Amniotic epithelial cell (primary cell): ENCODE results near the gene LDLRAD4.
"Not testable (repeated sequence)": the region's sequence is repeated elsewhere in the genome, so short reads cannot be mapped to it uniquely, and the experiment has no call there.

ENCODE experiments used
- DNase-seq: peaks from one replicate; pipeline ENCODE4 v3.0.0-alpha.2; 2010; ENCODE audit warnings: low read depth

LDLRAD4 gene

DNA sequence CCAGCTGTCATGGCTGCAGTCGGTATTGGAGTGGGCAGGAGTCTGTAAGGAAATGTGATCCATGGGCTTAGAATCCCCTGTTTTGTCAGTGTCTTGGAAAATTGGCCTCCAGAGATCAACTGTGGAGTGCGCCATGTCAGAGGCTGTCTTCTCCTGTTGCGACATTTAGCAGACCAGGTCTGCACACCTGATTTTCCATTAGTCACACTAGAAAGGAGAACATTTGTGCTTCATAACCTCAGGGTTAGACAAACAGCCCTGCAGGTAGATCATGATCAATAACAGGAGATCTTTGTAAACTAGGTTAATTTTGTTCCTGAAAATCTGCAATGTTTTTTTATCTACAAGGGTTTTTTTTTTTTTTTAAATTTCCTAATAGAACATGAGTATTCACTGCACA, 28.0 kb downstream of the LDLRAD4 start:
- DNase-seq, result no peak

DNA sequence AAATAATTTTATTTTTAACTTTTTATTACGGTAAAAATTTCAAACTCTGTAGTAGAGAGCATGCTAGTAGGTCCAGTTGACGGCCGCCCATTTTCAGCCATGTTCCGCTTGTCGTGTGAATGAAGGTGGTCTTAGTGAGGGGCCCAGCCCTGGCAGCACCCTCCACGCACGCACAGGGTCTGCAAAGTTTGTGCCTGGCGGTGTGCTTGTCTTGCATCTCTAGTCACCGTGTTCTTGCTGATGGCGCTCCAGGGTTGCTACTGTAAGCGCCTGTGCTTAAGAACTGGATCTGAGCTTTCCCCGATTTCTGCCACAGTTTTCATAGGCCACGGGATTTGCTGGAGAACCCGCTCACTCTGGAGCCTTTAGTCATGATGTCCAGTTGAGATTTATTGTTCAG, 28.9 kb downstream of the LDLRAD4 start:
- no peak for DNase-seq

- DNase-seq, result no peak
These were observed 34.3 kb downstream of the LDLRAD4 start for GRCh38 chr18:13252686-13253410.

GRCh38 chr18:13253786-13254688, 35.5 kb downstream of the LDLRAD4 start:
- no peak for DNase-seq

- DNase-seq, result no peak
These were observed 36.7 kb downstream of the LDLRAD4 start for GRCh38 chr18:13254971-13255927.

- DNase-seq, result no peak
These were observed 38.1 kb downstream of the LDLRAD4 start for GRCh38 chr18:13256444-13257305.

DNA sequence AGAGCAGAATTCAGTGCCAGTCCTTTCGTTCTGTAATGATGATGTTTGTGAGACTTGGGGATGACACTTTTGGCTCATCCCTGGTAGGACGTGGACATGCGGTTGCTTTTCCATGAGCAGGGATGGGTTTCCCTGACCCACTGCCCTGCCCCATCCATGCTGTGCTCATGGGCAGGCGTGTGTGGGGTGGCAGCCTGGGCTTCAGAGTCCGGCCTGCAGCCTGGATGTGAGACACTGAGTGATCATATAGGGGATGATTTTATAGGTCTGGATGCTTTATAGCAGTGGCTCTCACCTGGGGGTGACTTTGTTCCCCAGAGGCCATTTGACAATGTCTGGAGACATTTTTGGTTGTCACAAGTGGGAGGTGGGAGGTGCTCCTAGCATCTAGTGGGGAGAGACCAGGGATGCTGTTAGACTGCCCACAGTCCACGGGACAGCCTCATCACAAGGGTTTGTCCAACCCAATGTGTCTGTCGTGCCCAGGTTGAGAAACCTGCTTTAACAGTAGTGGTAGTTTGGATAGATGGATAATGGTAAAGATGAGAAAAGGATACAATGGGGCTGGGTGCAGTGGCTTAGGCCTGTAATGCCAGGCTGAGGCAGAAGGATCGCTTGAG, 38.9 kb downstream of the LDLRAD4 start:
- DNase-seq, result no peak

DNA sequence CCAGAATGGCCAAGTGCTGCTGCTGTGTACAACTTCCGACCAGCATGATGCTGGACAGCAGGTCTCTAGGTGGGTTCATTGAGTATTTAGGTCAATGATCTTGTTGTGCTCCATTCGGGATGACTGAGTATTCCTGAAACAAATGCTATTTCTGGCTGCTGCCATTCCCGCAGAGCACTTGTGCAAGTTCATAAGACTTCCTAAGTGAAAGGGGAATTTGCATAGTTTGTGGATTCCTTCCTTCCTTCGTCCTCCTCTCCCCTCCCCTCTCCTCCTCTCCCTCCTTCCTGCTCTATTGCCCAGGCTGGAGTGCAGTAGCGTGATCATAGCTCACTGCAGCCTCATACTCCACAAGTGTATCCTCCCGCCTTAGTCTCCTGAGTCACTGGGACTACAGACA, 40.4 kb downstream of the LDLRAD4 start:
- no peak for DNase-seq

- no peak for DNase-seq
These were observed 41.1 kb downstream of the LDLRAD4 start for GRCh38 chr18:13259701-13260100.

DNA sequence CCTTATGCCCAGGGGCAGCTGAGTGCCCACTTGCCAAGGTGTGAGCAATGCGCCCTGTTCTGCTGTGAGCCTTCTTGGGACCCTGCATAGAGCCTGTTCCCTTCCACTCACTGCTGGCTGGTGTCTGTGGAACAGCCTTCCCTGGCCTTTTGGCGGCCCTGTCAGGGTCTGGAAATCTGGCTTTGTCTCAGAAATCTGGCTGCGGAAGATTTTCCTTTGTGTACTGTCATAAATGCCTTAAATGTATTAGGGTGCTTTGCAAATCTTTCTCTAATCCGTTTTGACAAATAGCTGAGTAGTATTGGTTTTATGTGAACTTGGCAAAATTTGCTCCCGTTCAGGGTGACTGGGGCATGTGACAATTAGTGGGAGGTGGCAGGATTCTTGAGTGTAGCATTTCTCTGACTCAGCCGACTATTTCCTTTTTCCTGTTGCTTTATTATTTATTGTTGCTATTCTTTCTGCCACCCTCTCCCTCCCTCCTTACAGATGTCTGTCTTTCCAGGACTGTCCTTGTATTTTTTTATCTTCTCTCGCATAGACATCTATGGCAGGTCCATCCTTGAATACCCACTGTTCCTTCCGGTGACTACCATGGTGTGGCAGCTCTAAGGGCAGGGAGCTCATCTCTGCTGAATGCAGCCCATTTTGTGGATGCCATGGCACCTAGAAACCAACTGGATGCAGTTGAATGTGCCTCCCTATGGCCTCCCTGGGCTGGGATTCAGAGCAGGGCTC, 41.8 kb downstream of the LDLRAD4 start:
- DNase-seq, result no peak

- no peak for DNase-seq
These were observed 42.5 kb downstream of the LDLRAD4 start for GRCh38 chr18:13260935-13261640.

DNA sequence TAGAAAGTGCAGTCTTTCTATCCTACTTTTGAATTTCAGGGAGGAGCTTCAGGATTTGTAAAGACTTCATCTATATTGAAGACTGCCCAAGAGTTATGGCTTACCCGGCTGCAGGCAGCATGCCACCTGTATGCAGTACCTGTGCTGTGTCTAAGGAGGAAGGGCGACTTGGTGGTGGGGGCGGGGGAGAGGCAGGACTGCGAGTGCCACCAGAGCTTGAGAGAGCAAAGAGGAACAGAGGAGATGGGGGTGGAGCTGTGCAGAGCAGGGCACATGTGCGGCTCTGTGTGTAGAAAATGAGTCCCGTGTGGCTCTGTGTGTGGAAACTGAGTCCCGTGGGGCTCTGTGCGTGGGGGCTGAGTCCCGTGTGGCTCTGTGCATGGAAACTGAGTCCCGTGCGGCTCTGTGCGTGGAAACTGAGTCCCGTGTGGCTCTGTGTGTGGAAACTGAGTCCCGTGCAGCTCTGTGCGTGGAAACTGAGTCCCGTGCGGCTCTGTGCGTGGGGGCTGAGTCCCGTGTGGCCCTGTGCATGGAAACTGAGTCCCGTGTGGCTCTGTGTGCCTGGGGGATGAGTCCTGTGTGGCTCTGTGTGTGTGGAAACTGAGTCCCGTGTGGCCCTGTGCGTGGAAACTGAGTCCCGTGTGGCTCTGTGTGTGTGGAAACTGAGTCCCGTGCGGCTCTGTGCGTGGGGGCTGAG, 43.2 kb downstream of the LDLRAD4 start:
- DNase-seq, result no peak

GRCh38 chr18:13262358-13262680, 43.8 kb downstream of the LDLRAD4 start:
- DNase-seq, result not testable (repeated sequence)

DNA sequence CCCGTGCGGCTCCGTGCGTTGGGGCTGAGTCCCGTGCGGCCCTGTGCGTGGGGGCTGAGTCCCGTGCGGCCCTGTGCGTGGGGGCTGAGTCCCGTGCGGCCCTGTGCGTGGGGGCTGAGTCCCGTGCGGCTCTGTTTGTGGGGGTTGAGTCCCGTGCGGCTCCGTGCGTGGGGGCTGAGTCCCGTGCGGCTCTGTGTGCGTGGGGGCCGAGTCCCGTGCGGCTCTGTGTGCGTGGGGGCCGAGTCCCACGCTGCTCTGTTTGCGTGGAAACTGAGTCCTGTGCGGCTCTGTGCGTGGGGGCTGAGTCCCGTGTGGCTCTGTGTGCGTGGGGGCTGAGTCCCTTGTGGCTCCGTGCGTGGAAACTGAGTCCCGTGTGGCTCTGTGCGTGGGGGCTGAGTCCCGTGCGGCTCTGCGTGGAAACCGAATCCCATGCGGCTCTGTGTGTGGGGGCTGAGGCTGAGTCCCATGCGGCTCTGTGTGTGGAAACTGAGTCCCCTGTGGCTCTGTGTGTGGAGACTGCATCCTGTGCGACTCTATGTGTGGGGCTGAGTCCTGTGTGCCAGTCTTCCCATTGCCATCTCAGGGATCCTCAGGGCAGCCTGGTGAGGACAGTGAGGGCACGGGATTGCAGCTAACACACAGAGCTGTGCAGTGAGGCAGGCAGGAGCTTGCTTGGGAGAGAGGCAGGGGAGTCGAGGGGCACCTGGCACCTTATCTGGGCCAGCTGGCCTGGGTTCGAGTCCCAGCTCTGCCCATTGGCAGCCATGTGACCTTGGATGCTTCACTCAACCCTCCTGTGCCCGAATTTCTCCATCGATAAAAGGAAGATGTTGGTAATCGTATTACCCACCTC, 44.5 kb downstream of the LDLRAD4 start:
- DNase-seq, result no peak

- DNase-seq, result no peak
These were observed 45.8 kb downstream of the LDLRAD4 start for GRCh38 chr18:13264091-13265007.

DNA sequence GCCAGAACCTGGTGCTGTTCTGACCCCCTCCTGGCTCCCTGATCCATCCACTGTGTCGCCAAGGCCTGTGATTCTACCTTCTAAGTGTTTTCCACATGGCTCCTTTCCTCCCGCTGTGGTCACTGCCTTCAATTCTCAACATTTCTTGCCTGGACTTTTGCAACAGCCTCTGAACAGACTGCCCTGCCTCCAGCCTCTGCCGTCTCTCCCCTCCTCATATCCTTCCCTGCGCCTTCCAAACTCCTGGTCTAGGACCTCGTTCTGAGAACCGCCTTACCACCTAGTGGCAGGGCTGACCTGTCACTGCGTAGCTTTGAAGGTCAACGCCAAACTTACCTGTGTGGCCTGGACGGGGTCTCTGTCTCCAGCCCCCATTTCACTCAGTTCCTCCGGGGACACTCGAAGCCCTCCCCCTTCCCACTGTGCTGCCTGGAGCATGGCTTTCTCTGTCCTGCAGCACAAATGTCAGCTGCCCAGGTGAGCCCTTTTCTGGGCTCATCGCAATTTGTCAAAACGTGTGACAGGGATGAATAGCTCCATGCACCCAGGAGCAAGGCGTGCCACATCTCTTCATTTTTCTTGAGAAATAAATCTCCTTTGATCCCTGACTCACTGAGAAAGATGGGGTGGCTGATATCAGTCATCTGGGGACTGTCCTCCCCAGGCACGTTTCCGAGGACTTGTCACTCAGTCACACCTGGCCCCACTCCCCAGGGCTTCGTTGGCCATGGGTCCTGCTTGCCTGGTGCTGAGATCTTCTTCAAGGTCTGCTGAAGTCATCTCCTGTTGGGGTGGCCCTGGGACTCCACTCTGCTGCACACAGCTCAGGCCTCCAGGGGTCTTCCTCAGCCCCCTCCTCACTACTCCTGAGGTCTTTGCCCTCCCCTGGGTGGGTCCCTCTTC, 46.7 kb downstream of the LDLRAD4 start:
- DNase-seq, result no peak
